Activated CD8-positive, alpha-beta memory T cell treated with anti-CD3 and anti-CD28 coated beads for 36 hours (primary cell): Measurements from ENCODE around the gene PCMT1. TPM values are rescaled to one million over a fixed set of nuclear protein-coding genes. Genes with fewer than 3 reads are reported as not detected.
"Not testable (repeated sequence)": the region's sequence is repeated elsewhere in the genome, so short reads cannot be mapped to it uniquely, and the experiment has no call there.

Experiments used
- CTCF ChIA-PET: fragments of 350-600 bp; sonication (Branson Sonifier 250); formaldehyde crosslinking; loops from one replicate; lab custom pipeline; 2021; ENCODE audit warnings: antibody characterized with exemption; lab: Charles Lee
- POLR2A ChIA-PET: fragments of 350-600 bp; sonication (Branson Sonifier 250); formaldehyde crosslinking; loops from one replicate; lab custom pipeline; 2021; ENCODE audit warnings: antibody characterized with exemption; lab: Charles Lee
- total RNA-seq, 2 experiments: library from RNA; stranded (reverse); gene quantifications; one replicate each; pipeline ENCODE4 v1.2.3, GENCODE V29; 2021

PCMT1 gene
- total RNA-seq, 2 experiments from 2014 or later, result 96.2 to 96.7 TPM

GRCh38 chr6:149844036-149844435 lies 94.5 kb downstream of the PCMT1 start:
- CTCF ChIA-PET, result interaction anchor here (0.6 to 0.7 kb wide), 2 partner anchors 168 to 268 kb away, joined by 4 read pairs; no protein-coding TSS in a partner anchor
- POLR2A ChIA-PET, result not testable (repeated sequence)

GRCh38 chr6:149844480-149844879 lies 94.9 kb downstream of the PCMT1 start:
- ChIA-PET POLR2A (no interaction called here), CTCF (no interaction called here)

GRCh38 chr6:149845549-149845948 lies 96.0 kb downstream of the PCMT1 start:
- POLR2A ChIA-PET, result no interaction called here
- CTCF ChIA-PET, result no interaction called here

- POLR2A ChIA-PET, result no interaction called here
Observed at GRCh38 chr6:149846321-149846720, 96.8 kb downstream of the PCMT1 start.

GRCh38 chr6:149847939-149848267 lies 98.4 kb downstream of the PCMT1 start:
- ChIA-PET POLR2A (no interaction called here), CTCF (interaction anchor here (1.4 kb wide), 1 partner anchor 13 kb away, joined by 4 read pairs; no protein-coding TSS in a partner anchor)

More at GRCh38 chr6:149846321-149846720, 96.8 kb downstream of the PCMT1 start:
- CTCF ChIA-PET, result interaction anchor here (1.0 to 1.2 kb wide), 2 partner anchors 11 to 18 kb away, joined by 3 read pairs; no protein-coding TSS in a partner anchor

GRCh38 chr6:149848343-149848742 lies 98.8 kb downstream of the PCMT1 start:
- CTCF ChIA-PET, result interaction anchor here (1.4 kb wide), 1 partner anchor 13 kb away, joined by 4 read pairs; no protein-coding TSS in a partner anchor
- POLR2A ChIA-PET, result not testable (repeated sequence)

- ChIA-PET CTCF (interaction anchor here (1.0 to 1.4 kb wide), 2 partner anchors 10 to 14 kb away, joined by 3 to 6 read pairs; no protein-coding TSS in a partner anchor), POLR2A (no interaction called here)
Observed at GRCh38 chr6:149851461-149852110, 102.0 kb downstream of the PCMT1 start.

GRCh38 chr6:149852180-149852579 lies 102.6 kb downstream of the PCMT1 start:
- ChIA-PET POLR2A (no interaction called here), CTCF (no interaction called here)

GRCh38 chr6:149852881-149853280 lies 103.3 kb downstream of the PCMT1 start:
- CTCF ChIA-PET, result no interaction called here

GRCh38 chr6:149854017-149854416 lies 104.5 kb downstream of the PCMT1 start:
- CTCF ChIA-PET, result interaction anchor here (1.0 kb wide), 1 partner anchor 13 kb away, joined by 3 read pairs; no protein-coding TSS in a partner anchor
- POLR2A ChIA-PET, result not testable (repeated sequence)

More at GRCh38 chr6:149852881-149853280, 103.3 kb downstream of the PCMT1 start:
- POLR2A ChIA-PET, result no interaction called here

GRCh38 chr6:149854532-149854931 lies 105.0 kb downstream of the PCMT1 start:
- POLR2A ChIA-PET, result no interaction called here
- CTCF ChIA-PET, result interaction anchor here (1.0 kb wide), 1 partner anchor 14 kb away, joined by 3 read pairs; no protein-coding TSS in a partner anchor

- ChIA-PET POLR2A (no interaction called here), CTCF (no interaction called here)
Observed at GRCh38 chr6:149855040-149855654, 105.6 kb downstream of the PCMT1 start.

- ChIA-PET CTCF (no interaction called here), POLR2A (no interaction called here)
Observed at GRCh38 chr6:149855741-149856140, 106.2 kb downstream of the PCMT1 start.

GRCh38 chr6:149856256-149856994 lies 106.9 kb downstream of the PCMT1 start:
- ChIA-PET CTCF (no interaction called here), POLR2A (no interaction called here)

GRCh38 chr6:149857541-149857940 lies 108.0 kb downstream of the PCMT1 start:
- POLR2A ChIA-PET, result no interaction called here
- CTCF ChIA-PET, result no interaction called here

GRCh38 chr6:149859368-149859767 lies 109.8 kb downstream of the PCMT1 start:
- ChIA-PET POLR2A (no interaction called here), CTCF (interaction anchor here (1.1 kb wide), 1 partner anchor 13 kb away, joined by 5 read pairs; no protein-coding TSS in a partner anchor)

- ChIA-PET CTCF (interaction anchor here (1.1 kb wide), 1 partner anchor 12 kb away, joined by 5 read pairs; no protein-coding TSS in a partner anchor), POLR2A (no interaction called here)
Observed at GRCh38 chr6:149859938-149860337, 110.4 kb downstream of the PCMT1 start.

- ChIA-PET POLR2A (no interaction called here), CTCF (no interaction called here)
Observed at GRCh38 chr6:149860513-149860833, 110.9 kb downstream of the PCMT1 start.
